HFFc6 (cell line): ENCODE results near the gene TM7SF3. TPM values are rescaled to one million over a fixed set of nuclear protein-coding genes. Genes with fewer than 3 reads are reported as not detected.
A peak's percentile ranks its signal among the peaks of the same experiment; 100 is the strongest.

ENCODE experiments used
- DNase-seq: peaks from one replicate; pipeline ENCODE4 v3.0.0-alpha.2; 2018
- H3K27ac Mint-ChIP-seq: 2 replicates; pipeline ENCODE4 v1.8.0; 2020; ENCODE audit warnings: mild to moderate bottlenecking, mixed read lengths
- H3K27me3 Mint-ChIP-seq: 2 replicates; pipeline ENCODE4 v1.8.0; 2021; ENCODE audit warnings: mild to moderate bottlenecking, moderate library complexity, mixed read lengths; ENCODE audit not compliant: insufficient read depth
- H3K36me3 Mint-ChIP-seq: 2 replicates; pipeline ENCODE4 v1.8.0; 2021; ENCODE audit warnings: low read depth, mixed read lengths
- H3K4me1 Mint-ChIP-seq: 2 replicates; pipeline ENCODE4 v1.8.0; 2020; ENCODE audit warnings: low read depth, mixed read lengths
- H3K4me3 Mint-ChIP-seq: 2 replicates; pipeline ENCODE4 v1.8.0; 2020; ENCODE audit warnings: mild to moderate bottlenecking, moderate library complexity, mixed read lengths
- H3K9me3 Mint-ChIP-seq: 2 replicates; pipeline ENCODE4 v1.8.0; 2020; ENCODE audit warnings: mild to moderate bottlenecking, mixed read lengths
- CTCF ChIP-seq: fragments of 200-600 bp; sonication (generic); IDR thresholded peaks from 2 replicates; pipeline ENCODE4 v1.5.0; 2021; ENCODE audit warnings: antibody characterized with exemption, mild to moderate bottlenecking
- total RNA-seq, 6 experiments: library from RNA; stranded (reverse); fragmentation: NEBNext Ultra II Directional; extraction: Animal tissue kit (Norgen Biotek cat#: 25700); gene quantifications; 2 replicates in 1 of 6; 3 replicates in 5 of 6; pipeline ENCODE4 v1.2.3, GENCODE V29; 2021

Gene TM7SF3
- total RNA-seq, 6 experiments from 2014 or later = 60.7 to 75.5 (median 68.7) TPM

GRCh38 chr12:26954027-26954426 is 60.2 kb downstream of the TM7SF3 start:
- DNase-seq = no peak
- Mint-ChIP-seq H3K9me3 (no peaks in the 10 kb centered on the region), H3K4me1 (peaks cover 11% of the 10 kb centered on the region), H3K4me3 (no peak overlapping the region), H3K36me3 (peaks cover 23% of the 10 kb centered on the region), H3K27ac (no peak overlapping the region), H3K27me3 (no peaks in the 10 kb centered on the region)
- TF ChIP-seq CTCF = no peak

- Mint-ChIP-seq H3K36me3 (peaks cover 25% of the 10 kb centered on the region), H3K9me3 (no peaks in the 10 kb centered on the region), H3K27ac (no peak overlapping the region), H3K27me3 (no peaks in the 10 kb centered on the region), H3K4me1 (peaks cover 11% of the 10 kb centered on the region), H3K4me3 (no peak overlapping the region)
- TF ChIP-seq CTCF = no peak
- peak; percentile 26 for DNase-seq
These were observed 60.7 kb downstream of the TM7SF3 start for GRCh38 chr12:26953447-26953846.

- no peaks in the 10 kb centered on the region for H3K9me3 Mint-ChIP-seq
- no peak overlapping the region for H3K27ac Mint-ChIP-seq
- TF ChIP-seq CTCF = no peak
- peaks cover 48% of the 10 kb centered on the region for H3K4me1 Mint-ChIP-seq
- no peak for DNase-seq
- H3K4me3 Mint-ChIP-seq = no peak overlapping the region
- H3K27me3 Mint-ChIP-seq = no peaks in the 10 kb centered on the region
- H3K36me3 Mint-ChIP-seq = peaks cover 45% of the 10 kb centered on the region
These were observed 65.9 kb downstream of the TM7SF3 start for GRCh38 chr12:26948309-26948708.

GRCh38 chr12:26941215-26941594 is 73.0 kb downstream of the TM7SF3 start:
- Mint-ChIP-seq H3K27me3 (peaks cover 3% of the 10 kb centered on the region), H3K27ac (peak overlapping the region; percentile 33; the same call in 1 of the 2 replicates), H3K4me3 (peak overlapping the region; percentile 96), H3K4me1 (peaks cover 73% of the 10 kb centered on the region), H3K36me3 (peaks cover 28% of the 10 kb centered on the region), H3K9me3 (no peaks in the 10 kb centered on the region)
- DNase-seq = no peak
- no peak for TF ChIP-seq CTCF

- Mint-ChIP-seq H3K27me3 (peaks cover 3% of the 10 kb centered on the region), H3K9me3 (no peaks in the 10 kb centered on the region), H3K4me3 (peak overlapping the region; percentile 96), H3K36me3 (peaks cover 22% of the 10 kb centered on the region), H3K4me1 (peaks cover 73% of the 10 kb centered on the region), H3K27ac (peak overlapping the region; percentile 33; the same call in 1 of the 2 replicates)
- no peak for TF ChIP-seq CTCF
- no peak for DNase-seq
These were observed 73.5 kb downstream of the TM7SF3 start for GRCh38 chr12:26940516-26941214.
